SK-N-SH (cell line): ENCODE results near the gene PCSK5. TPM values are rescaled to one million over a fixed set of nuclear protein-coding genes. Genes with fewer than 3 reads are reported as not detected.

ENCODE experiments used
- CTCF ChIA-PET: fragments of 300-600, 350-600 bp; formaldehyde crosslinking; extraction: SDS; loops from one replicate; lab custom pipeline; 2021; lab: Yijun Ruan, JAX
- POLR2A ChIA-PET: fragments of 350-600 bp; sonication (Branson Sonifier 250); formaldehyde crosslinking; extraction: SDS; loops from one replicate; lab custom pipeline; 2020; ENCODE audit warnings: antibody characterized with exemption, inconsistent platforms; lab: Yijun Ruan, JAX
- DNase-seq: peaks from one replicate; pipeline ENCODE4 v3.0.0; 2012
- H2AFZ ChIP-seq: fragments of 200-600 bp; sonication (generic); 2 replicates; pipeline ENCODE4 v1.8.1; 2016; ENCODE audit warnings: antibody characterized with exemption, mild to moderate bottlenecking, low read depth
- H3F3A ChIP-seq: fragments of 200-600 bp; sonication (generic); replicated peaks from 2 replicates; pipeline ENCODE3; 2016; ENCODE audit warnings: antibody characterized with exemption, mild to moderate bottlenecking; ENCODE audit not compliant: insufficient read depth
- H3K27ac ChIP-seq, 2 experiments: fragments of 200-500 bp in 1 of 2; fragments of 200-600 bp in 1 of 2; sonication (Bioruptor generic) in 1 of 2; sonication (generic), shearing (Covaris generic) in 1 of 2; 2 replicates each; pipeline versions ENCODE4 v1.5.1 to v1.6.1; 2014 to 2016; ENCODE audit warnings: low read depth in 2 of 2, inconsistent platforms in 1 of 2, low read length in 1 of 2, mild to moderate bottlenecking in 1 of 2, mixed read lengths in 1 of 2
- H3K27me3 ChIP-seq: fragments of 200-600 bp; sonication (generic), shearing (Covaris generic); 2 replicates; pipeline ENCODE4 v1.6.1; 2016; ENCODE audit warnings: mixed run types; ENCODE audit not compliant: insufficient read depth
- H3K36me3 ChIP-seq, 2 experiments: fragments of 200-500 bp in 1 of 2; fragments of 200-600 bp in 1 of 2; sonication (Bioruptor generic) in 1 of 2; sonication (generic) in 1 of 2; replicated peaks in 1 of 2; 2 replicates each; pipeline versions ENCODE3 to v1.5.1; 2014 to 2016; ENCODE audit warnings: low read length in 1 of 2, mild to moderate bottlenecking in 1 of 2; ENCODE audit not compliant: insufficient read depth in 2 of 2, control insufficient read depth in 1 of 2
- H3K4me1 ChIP-seq, 2 experiments: fragments of 200-500 bp in 1 of 2; fragments of 200-600 bp in 1 of 2; sonication (Bioruptor generic) in 1 of 2; sonication (generic), shearing (Covaris generic) in 1 of 2; 2 replicates each; pipeline versions ENCODE4 v1.5.1 to v1.6.1; 2014 to 2016; ENCODE audit warnings: low read depth in 1 of 2, low read length in 1 of 2, mixed run types in 1 of 2; ENCODE audit not compliant: insufficient read depth in 2 of 2, control insufficient read depth in 1 of 2
- H3K4me2 ChIP-seq: fragments of 200-600 bp; sonication (generic), shearing (Covaris generic); 2 replicates; pipeline ENCODE4 v1.6.1; 2017; ENCODE audit warnings: mixed run types
- H3K4me3 ChIP-seq, 2 experiments: fragments of 200-500 bp in 1 of 2; fragments of 200-600 bp in 1 of 2; sonication (Bioruptor generic) in 1 of 2; sonication (generic), shearing (Covaris generic) in 1 of 2; 2 replicates each; pipeline versions ENCODE4 v1.5.1 to v1.8.1; 2014 to 2016; ENCODE audit warnings: low read depth in 2 of 2, inconsistent platforms in 1 of 2, low read length in 1 of 2, mild to moderate bottlenecking in 1 of 2, mixed read lengths in 1 of 2, moderate library complexity in 1 of 2
- H3K79me2 ChIP-seq: fragments of 200-600 bp; sonication (generic); 2 replicates; pipeline ENCODE4 v1.8.1; 2017; ENCODE audit warnings: mild to moderate bottlenecking; ENCODE audit not compliant: insufficient read depth
- H3K9ac ChIP-seq: fragments of 200-600 bp; sonication (generic); 2 replicates; pipeline ENCODE4 v1.6.1; 2017; ENCODE audit warnings: mixed run types
- H3K9me2 ChIP-seq: fragments of 200-600 bp; sonication (generic); 2 replicates; pipeline ENCODE4 v1.6.1; 2017; ENCODE audit warnings: mixed run types
- H3K9me3 ChIP-seq: fragments of 200-600 bp; sonication (generic); 2 replicates; pipeline ENCODE4 v1.6.1; 2017; ENCODE audit warnings: mixed run types, mild to moderate bottlenecking, moderate library complexity
- H4K20me1 ChIP-seq: fragments of 200-600 bp; sonication (generic); 2 replicates; pipeline ENCODE4 v1.6.1; 2017; ENCODE audit warnings: mild to moderate bottlenecking, mixed run types; ENCODE audit not compliant: insufficient read depth
- CHD2 ChIP-seq: fragments of 150-350 bp; IDR thresholded peaks from 2 replicates; pipeline ENCODE4 v1.6.1; 2018; ENCODE audit warnings: low read length; ENCODE audit not compliant: partially characterized antibody
- EP300 ChIP-seq, 2 experiments: IDR thresholded peaks; 2 replicates each; pipeline versions ENCODE4 v1.4.0 to v1.6.1; 2012; ENCODE audit warnings: borderline replicate concordance in 1 of 2, low read depth in 1 of 2, low read length in 1 of 2
- EZH2phosphoT487 ChIP-seq: fragments of 200-600 bp; sonication (generic); IDR thresholded peaks from 2 replicates; pipeline ENCODE4 v1.6.1; 2017; ENCODE audit warnings: low read depth, mixed run types, mild to moderate bottlenecking, antibody characterized with exemption, moderate library complexity, borderline replicate concordance
- FOSL2 ChIP-seq: IDR thresholded peaks from 2 replicates; pipeline ENCODE4 v1.4.0; 2012; ENCODE audit warnings: low read depth, mild to moderate bottlenecking, moderate library complexity, borderline replicate concordance
- FOXM1 ChIP-seq: IDR thresholded peaks from 2 replicates; pipeline ENCODE4 v1.4.0; 2012; ENCODE audit warnings: low read depth, mild to moderate bottlenecking
- GABPA ChIP-seq: IDR thresholded peaks from 2 replicates; pipeline ENCODE4 v1.4.0; 2012; ENCODE audit warnings: low read depth, mild to moderate bottlenecking
- IRF3 ChIP-seq: fragments of 150-350 bp; IDR thresholded peaks from 2 replicates; pipeline ENCODE4 v1.6.1; 2016; ENCODE audit warnings: mild to moderate bottlenecking, low read depth, low read length
- MEF2A ChIP-seq: IDR thresholded peaks from 2 replicates; pipeline ENCODE4 v1.4.0; 2012; ENCODE audit warnings: low read depth, borderline replicate concordance
- NFIC ChIP-seq: IDR thresholded peaks from 2 replicates; pipeline ENCODE4 v1.4.0; 2012; ENCODE audit warnings: borderline replicate concordance
- NRF1 ChIP-seq: IDR thresholded peaks from 2 replicates; pipeline ENCODE4 v1.6.1; 2012; ENCODE audit warnings: low read depth, mild to moderate bottlenecking, low read length
- PBX3 ChIP-seq: IDR thresholded peaks from 2 replicates; pipeline ENCODE4; 2012
- RAD21 ChIP-seq: IDR thresholded peaks from 2 replicates; pipeline ENCODE4 v1.6.1; 2012; ENCODE audit warnings: mild to moderate bottlenecking, low read length
- RCOR1 ChIP-seq: fragments of 150-350 bp; IDR thresholded peaks from 2 replicates; pipeline ENCODE4 v1.6.1; 2017; ENCODE audit warnings: antibody characterized with exemption, low read length
- RFX5 ChIP-seq: IDR thresholded peaks from 2 replicates; pipeline ENCODE4 v1.6.1; 2012; ENCODE audit warnings: mild to moderate bottlenecking, improper control_type of control experiment, low read length
- RXRA ChIP-seq: IDR thresholded peaks from 2 replicates; pipeline ENCODE4 v1.4.0; 2012; ENCODE audit warnings: low read depth, mild to moderate bottlenecking, borderline replicate concordance
- SMC3 ChIP-seq: IDR thresholded peaks from 2 replicates; pipeline ENCODE4 v1.6.1; 2012; ENCODE audit warnings: low read depth, low read length, improper control_type of control experiment
- TAF1 ChIP-seq: IDR thresholded peaks from 2 replicates; pipeline ENCODE4 v1.6.1; 2012; ENCODE audit warnings: low read depth, mild to moderate bottlenecking, low read length, moderate library complexity, borderline replicate concordance
- TCF12 ChIP-seq: IDR thresholded peaks from 2 replicates; pipeline ENCODE4 v1.4.0; 2012
- USF2 ChIP-seq: fragments of 150-350 bp; IDR thresholded peaks from 2 replicates; pipeline ENCODE4 v1.6.1; 2017; ENCODE audit warnings: antibody characterized with exemption, low read length, low read depth, borderline replicate concordance
- YY1 ChIP-seq: IDR thresholded peaks from 2 replicates; pipeline ENCODE4 v1.4.0; 2012; ENCODE audit warnings: low read depth, mild to moderate bottlenecking
- ZBTB33 ChIP-seq: IDR thresholded peaks from 2 replicates; pipeline ENCODE4 v1.4.0; 2012; ENCODE audit warnings: low read depth, borderline replicate concordance
- WGBS: methylation state at CpG from one replicate; pipeline ENCODE4 v1.1.6; 2017; ENCODE audit warnings: low lambda C conversion rate; 5-methylcytosine and 5-hydroxymethylcytosine counted together
- polyA plus RNA-seq, 3 experiments: library from polyadenylated mRNA; depleted of rRNA; stranded (reverse); fragments of >200 nt; gene quantifications; 2 replicates each; pipeline ENCODE4 v1.2.3, GENCODE V29; 2012

PCSK5 gene
- polyA plus RNA-seq, 1 of the 3 experiments (the other 2 are of a cell fraction), result 0.08 TPM

GRCh38 chr9:76396597-76396996 is 506.1 kb downstream of the PCSK5 start:
- Histone ChIP-seq H3K36me3 (peaks cover 0 to 7% of the 10 kb centered on the region in 2 experiments), H3K9ac (no peak overlapping the region), H3K4me3 (no peak overlapping the region), H3K27me3 (no peaks in the 10 kb centered on the region), H2AFZ (no peak overlapping the region), H3K4me2 (no peak overlapping the region), H3K27ac (no peak overlapping the region), H3K4me1 (peaks cover 5% of the 10 kb centered on the region in 2 experiments; a peak in 1 of 4 replicates), H4K20me1 (no peaks in the 10 kb centered on the region), H3K9me2 (no peaks in the 10 kb centered on the region), H3F3A (peaks cover 13% of the 10 kb centered on the region), H3K79me2 (peaks cover 23% of the 10 kb centered on the region), H3K9me3 (no peaks in the 10 kb centered on the region)
- no peak for TF ChIP-seq SMC3
- no peak for TF ChIP-seq GABPA
- no peak for TF ChIP-seq IRF3
- no peak for TF ChIP-seq USF2
- TF ChIP-seq NFIC, result no peak
- TF ChIP-seq EZH2phosphoT487, result no peak
- no peak for TF ChIP-seq RFX5
- TF ChIP-seq EP300 (IDR thresholded peaks at IDR 0.05; ENCODE audit: borderline replicate concordance in 1 of 2, low read depth in 1 of 2, low read length in 1 of 2), result no peak
- no peak for TF ChIP-seq YY1
- TF ChIP-seq NRF1, result no peak
- no peak for TF ChIP-seq RXRA
- no peak for TF ChIP-seq RAD21
- TF ChIP-seq TAF1, result no peak
- TF ChIP-seq TCF12, result no peak
- no peak for TF ChIP-seq PBX3
- TF ChIP-seq FOSL2, result no peak
- TF ChIP-seq FOXM1, result no peak
- WGBS, result 90% methylated on average over 13 of the region's 13 CpGs
- ChIA-PET CTCF (no interaction called here), POLR2A (no interaction called here)
- DNase-seq, result no peak

- no peaks in the 10 kb centered on the region for H3K36me3 ChIP-seq
- no peaks in the 10 kb centered on the region for H4K20me1 ChIP-seq
- CTCF ChIA-PET, result no interaction called here
- POLR2A ChIA-PET, result no interaction called here
- peaks cover 5 to 10% of the 10 kb centered on the region in 2 experiments; a peak in 2 of 4 replicates for H3K4me1 ChIP-seq
- no peak overlapping the region for H3K9ac ChIP-seq
- H3K4me2 ChIP-seq, result no peak overlapping the region
- H3F3A ChIP-seq, result peaks cover 6% of the 10 kb centered on the region
- no peaks in the 10 kb centered on the region for H3K79me2 ChIP-seq
- no peaks in the 10 kb centered on the region for H3K9me2 ChIP-seq
- no peak overlapping the region for H3K4me3 ChIP-seq
- WGBS, result 20% methylated on average over 1 of the region's 1 CpG
- no peaks in the 10 kb centered on the region for H3K9me3 ChIP-seq
- no peak overlapping the region for H3K27ac ChIP-seq
- H2AFZ ChIP-seq, result no peak overlapping the region
- no peaks in the 10 kb centered on the region for H3K27me3 ChIP-seq
- DNase-seq, result no peak
- TF ChIP-seq EP300 (IDR thresholded peaks at IDR 0.05; ENCODE audit: borderline replicate concordance in 1 of 2, low read depth in 1 of 2, low read length in 1 of 2) (no peak), CHD2 (no peak), IRF3 (no peak), ZBTB33 (no peak), SMC3 (no peak), RCOR1 (no peak), RFX5 (no peak), NRF1 (no peak), MEF2A (no peak)
These were observed 509.4 kb downstream of the PCSK5 start for GRCh38 chr9:76399856-76400255.
